T-cell (primary cell): Measurements from ENCODE around the gene POLR2A. TPM values are rescaled to one million over a fixed set of nuclear protein-coding genes. Genes with fewer than 3 reads are reported as not detected.

ENCODE experiments used
- ATAC-seq, 4 experiments: fragments of 200-7000 bp in 3 of 4; fragments of 150-1000 bp in 1 of 4; cut with Tn5 transposase; replicated peaks in 1 of 4; 1 replicate in 3 of 4; 2 replicates in 1 of 4; pipeline ENCODE4 v1.10.0; 2021; ENCODE audit warnings: moderate library complexity in 3 of 4, mild to moderate bottlenecking in 2 of 4, moderate number of reproducible peaks in 1 of 4
- CTCF ChIA-PET, 2 donors: fragments of 300-600 bp; sonication (Branson Sonifier 250); formaldehyde crosslinking; loops; one replicate each; lab custom pipeline; 2022; ENCODE audit warnings: antibody characterized with exemption in 2 of 2; lab: Charles Lee
- POLR2A ChIA-PET, 2 donors: fragments of 300-600 bp; sonication (Branson Sonifier 250); formaldehyde crosslinking; loops; one replicate each; lab custom pipeline; 2022; ENCODE audit warnings: antibody characterized with exemption in 2 of 2; lab: Charles Lee
- DNase-seq, 35 experiments: peaks; one replicate each; pipeline versions ENCODE4 v3.0.0 to v3.0.0-alpha.2; 2013 to 2023
- H3K27ac ChIP-seq: one replicate; pipeline ENCODE4 v1.5.1; 2013; ENCODE audit warnings: low read length
- H3K27me3 ChIP-seq, 2 experiments: replicated peaks in 1 of 2; 1 replicate in 1 of 2; 2 replicates in 1 of 2; pipeline versions ENCODE4 v1.6.1 to v1.7.0; 2013; ENCODE audit warnings: low read length in 1 of 2, mixed read lengths in 1 of 2; ENCODE audit not compliant: control insufficient read depth in 2 of 2, insufficient read depth in 2 of 2; ENCODE audit errors: extremely low read depth in 1 of 2
- H3K36me3 ChIP-seq, 2 donors: 1 replicate in 1 of 2; 2 replicates in 1 of 2; pipeline versions ENCODE4 v1.6.1 to v1.7.0; 2013; ENCODE audit warnings: low read length in 1 of 2; ENCODE audit not compliant: control insufficient read depth in 2 of 2, insufficient read depth in 1 of 2; ENCODE audit errors: extremely low read depth in 1 of 2
- H3K4me1 ChIP-seq, 2 experiments: 1 replicate in 1 of 2; 2 replicates in 1 of 2; pipeline versions ENCODE4 v1.6.1 to v1.7.0; 2013; ENCODE audit warnings: low read length in 2 of 2, mixed read lengths in 1 of 2; ENCODE audit not compliant: insufficient read depth in 2 of 2, control insufficient read depth in 1 of 2; ENCODE audit errors: extremely low read depth in 1 of 2
- H3K4me3 ChIP-seq, 2 donors: 1 replicate in 1 of 2; 2 replicates in 1 of 2; pipeline versions ENCODE4 v1.5.1 to v1.7.0; 2013; ENCODE audit warnings: mild to moderate bottlenecking in 2 of 2, low read length in 1 of 2, moderate library complexity in 1 of 2; ENCODE audit not compliant: control insufficient read depth in 1 of 2; ENCODE audit errors: extremely low read depth in 1 of 2
- H3K9me3 ChIP-seq: 2 replicates; pipeline ENCODE4 v1.7.0; 2013
- H3K27ac Mint-ChIP-seq, 2 donors: one replicate each; pipeline ENCODE4 v1.8.0; 2020 to 2021; ENCODE audit warnings: mild to moderate bottlenecking in 2 of 2, mixed read lengths in 2 of 2
- H3K27me3 Mint-ChIP-seq, 2 donors: one replicate each; pipeline ENCODE4 v1.8.0; 2021 to 2022; ENCODE audit warnings: mixed read lengths in 2 of 2
- H3K36me3 Mint-ChIP-seq: one replicate; pipeline ENCODE4 v1.8.0; 2021; ENCODE audit warnings: mixed read lengths
- H3K4me1 Mint-ChIP-seq, 3 donors: one replicate each; pipeline ENCODE4 v1.8.0; 2020 to 2022; ENCODE audit warnings: mixed read lengths in 3 of 3, mild to moderate bottlenecking in 1 of 3
- H3K4me3 Mint-ChIP-seq, 3 donors: one replicate each; pipeline ENCODE4 v1.8.0; 2020 to 2022; ENCODE audit warnings: mild to moderate bottlenecking in 3 of 3, mixed read lengths in 3 of 3, moderate library complexity in 3 of 3
- H3K9me3 Mint-ChIP-seq, 3 donors: one replicate each; pipeline ENCODE4 v1.8.0; 2020 to 2022; ENCODE audit warnings: mixed read lengths in 3 of 3
- WGBS: methylation state at CpG from one replicate; pipeline ENCODE4 v1.1.5; 2013; ENCODE audit warnings: missing lambda C conversion rate; ENCODE audit not compliant: insufficient coverage; 5-methylcytosine and 5-hydroxymethylcytosine counted together
- total RNA-seq, 35 experiments: library from RNA in 6 of 35; stranded (reverse) in 6 of 35; fragments of 120-200 nt in 1 of 35; gene quantifications; one replicate each; pipeline versions ENCODE4 v1.2.1 to v1.2.4 and lab custom pipeline; 2013 to 2026

Gene POLR2A
- total RNA-seq, 5 donors from 2014 or later (not counting 1 experiment from before 2014, with no cell fraction given), result 198 to 444 (median 212) TPM

DNA sequence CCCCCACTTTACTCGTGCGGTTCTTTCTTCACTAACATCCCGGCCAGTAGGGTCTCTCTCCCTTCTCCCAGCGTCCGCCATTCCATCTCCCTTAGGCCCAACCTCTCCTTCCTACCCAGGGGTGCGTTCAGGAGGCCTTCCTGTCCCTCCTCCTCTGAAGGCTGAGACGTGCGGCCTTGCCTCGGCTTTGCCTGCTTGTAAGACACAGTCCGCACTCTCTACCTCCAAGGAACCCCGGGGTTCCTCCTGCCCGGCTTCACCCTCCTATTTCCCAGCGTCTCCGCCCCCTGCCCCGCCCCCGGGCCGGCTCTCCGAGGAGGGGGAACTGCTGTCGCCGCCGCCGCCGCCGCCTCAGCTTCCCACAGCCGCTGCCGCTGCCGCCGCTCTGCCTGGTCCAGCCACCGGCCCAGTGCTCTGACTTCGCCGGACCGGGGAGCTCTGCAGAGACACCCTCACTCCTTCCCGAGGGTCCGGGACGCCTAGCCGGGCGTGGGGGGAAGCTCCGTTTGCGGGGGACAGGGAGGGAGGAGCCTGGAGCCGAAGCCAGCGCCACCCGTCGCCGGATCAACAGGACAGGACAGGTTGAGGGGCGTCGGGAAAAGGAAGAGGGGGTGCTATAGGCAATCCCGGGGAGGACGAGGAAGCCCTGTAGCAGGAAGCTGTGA, 46.1 kb upstream of the POLR2A start:
- peak in 32 of 35 experiments; percentile 17 to 69 (median 45) for DNase-seq
- peaks cover 23 to 40% of the 10 kb centered on the region in 2 donors for H3K27me3 Mint-ChIP-seq

DNA sequence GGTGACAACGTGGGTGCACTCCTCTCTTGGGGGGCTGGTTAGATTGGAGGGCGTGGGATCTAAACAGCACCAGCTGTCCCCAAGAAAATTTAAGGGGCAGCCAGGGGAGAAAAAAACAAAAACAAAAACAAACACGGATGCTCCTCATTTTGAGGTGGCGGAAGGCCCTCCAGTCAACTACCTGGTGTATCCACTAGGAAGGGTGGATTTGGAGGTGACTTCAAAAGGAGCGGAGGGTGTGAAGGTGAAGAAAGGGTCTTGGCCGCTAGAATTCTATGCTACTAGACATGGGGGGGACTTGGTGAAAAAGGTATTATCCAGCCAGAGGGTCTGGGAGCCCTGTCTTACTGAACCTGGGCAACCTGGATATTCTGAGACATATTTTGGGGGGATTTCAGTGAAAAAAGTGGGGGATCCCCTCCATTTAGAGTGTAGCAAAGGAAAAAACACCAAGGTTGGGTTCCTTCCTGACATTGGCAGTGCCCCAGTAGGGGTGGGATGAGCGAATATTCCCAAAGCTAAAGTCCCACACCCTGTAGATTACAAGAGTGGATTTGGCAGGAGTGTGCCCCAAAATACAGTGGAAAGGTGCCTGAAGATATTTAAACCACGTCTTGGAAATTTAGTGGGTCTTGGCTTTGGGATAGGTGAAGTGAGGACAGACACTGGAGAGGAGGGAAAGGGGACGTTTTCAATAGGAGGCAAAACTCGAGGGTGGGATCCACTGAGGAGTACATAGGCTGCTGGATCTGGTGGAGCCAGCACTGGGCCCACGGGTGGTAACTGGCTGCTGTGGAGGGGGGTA, 45.3 kb upstream of the POLR2A start:
- H3K9me3 Mint-ChIP-seq, result no peaks in the 10 kb centered on the region
- Histone ChIP-seq H3K36me3 (no peaks in the 10 kb centered on the region), H3K9me3 (no peaks in the 10 kb centered on the region), H3K4me1 (peaks cover 13 to 58% of the 10 kb centered on the region in 2 experiments), H3K27me3 (peaks cover 0 to 63% of the 10 kb centered on the region in 2 experiments), H3K27ac (no peak overlapping the region), H3K4me3 (peak overlapping the region in 1 of 2 donors; percentile 46)
- H3K27me3 Mint-ChIP-seq, result peaks cover 29 to 48% of the 10 kb centered on the region in 2 donors
- DNase-seq, result no peak
- no peak for ATAC-seq
- peak overlapping the region in 1 of 2 donors; percentile 36 for H3K27ac Mint-ChIP-seq
- ChIA-PET POLR2A (no interaction called here), CTCF (interaction anchor here in 1 of 2 donors (0.5 kb wide), 1 partner anchor 122 kb away, joined by 3 read pairs; no protein-coding TSS in a partner anchor)
- no peaks in the 10 kb centered on the region for H3K36me3 Mint-ChIP-seq
- H3K4me1 Mint-ChIP-seq, result peaks cover 41 to 48% (median 48%) of the 10 kb centered on the region in 3 donors
- peak overlapping the region; percentile 61 to 96 (median 73) for H3K4me3 Mint-ChIP-seq
- WGBS, result 53% methylated on average over 5 of the region's 11 CpGs

More for the DNA sequence above, 46.1 kb upstream of the POLR2A start:
- H3K27ac Mint-ChIP-seq, result no peak overlapping the region
- POLR2A ChIA-PET, result no interaction called here
- Histone ChIP-seq H3K27ac (no peak overlapping the region), H3K4me3 (peak overlapping the region in 1 of 2 donors; percentile 46), H3K36me3 (no peaks in the 10 kb centered on the region), H3K9me3 (no peaks in the 10 kb centered on the region), H3K27me3 (peaks cover 0 to 56% of the 10 kb centered on the region in 2 experiments), H3K4me1 (peaks cover 13 to 58% of the 10 kb centered on the region in 2 experiments)
- peaks cover 41 to 48% (median 48%) of the 10 kb centered on the region in 3 donors for H3K4me1 Mint-ChIP-seq
- CTCF ChIA-PET, result interaction anchor here in 1 of 2 donors (0.5 kb wide), 1 partner anchor 123 kb away, joined by 3 read pairs; no protein-coding TSS in a partner anchor
- H3K36me3 Mint-ChIP-seq, result no peaks in the 10 kb centered on the region
- ATAC-seq, result no peak
- H3K4me3 Mint-ChIP-seq, result peak overlapping the region; percentile 61 to 96 (median 73)
- 29% methylated on average over 43 of the region's 48 CpGs for WGBS
- H3K9me3 Mint-ChIP-seq, result no peaks in the 10 kb centered on the region

DNA sequence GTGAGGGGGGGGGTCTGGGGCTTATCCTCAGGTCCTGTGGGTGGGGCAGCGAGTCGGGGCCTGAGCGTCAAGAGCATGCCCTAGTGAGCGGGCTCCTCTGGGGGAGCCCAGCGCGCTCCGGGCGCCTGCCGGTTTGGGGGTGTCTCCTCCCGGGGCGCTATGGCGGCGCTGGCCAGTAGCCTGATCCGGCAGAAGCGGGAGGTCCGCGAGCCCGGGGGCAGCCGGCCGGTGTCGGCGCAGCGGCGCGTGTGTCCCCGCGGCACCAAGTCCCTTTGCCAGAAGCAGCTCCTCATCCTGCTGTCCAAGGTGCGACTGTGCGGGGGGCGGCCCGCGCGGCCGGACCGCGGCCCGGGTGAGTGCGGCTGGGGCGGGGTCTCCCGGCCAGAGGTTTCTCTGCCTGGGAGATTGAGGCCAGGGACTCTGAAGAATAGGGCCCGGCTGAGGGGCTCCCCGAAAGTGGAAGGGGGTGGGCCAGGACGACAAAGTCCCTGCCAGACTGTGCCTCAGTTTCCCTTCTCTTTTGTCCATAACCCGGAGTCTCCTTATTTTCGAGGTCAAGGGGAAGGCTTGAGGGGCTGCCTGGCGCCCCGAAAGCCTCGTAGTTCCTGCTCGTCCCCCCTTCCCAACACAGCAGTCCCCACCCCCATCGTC, 44.6 kb upstream of the POLR2A start, which contains the start of gene FGF11:
FGF11 (plus strand) TSS at position 51 of the 651 bp plus-strand sequence; CDS start at position 160, 109 bp downstream.
- H3K36me3 ChIP-seq, result no peaks in the 10 kb centered on the region
- peaks cover 13 to 59% of the 10 kb centered on the region in 2 experiments for H3K4me1 ChIP-seq
- peak within 1 kb of the TSS in 1 of 2 donors; percentile 55 for H3K27ac Mint-ChIP-seq
- no peaks in the 10 kb centered on the region for H3K9me3 ChIP-seq
- no peaks in the 10 kb centered on the region for H3K36me3 Mint-ChIP-seq
- H3K27me3 ChIP-seq, result peaks cover 0 to 70% of the 10 kb centered on the region in 2 experiments
- CTCF ChIA-PET, result interaction anchor here in 1 of 2 donors (0.7 to 0.9 kb wide), 3 partner anchors 103 to 135 kb away, joined by 3 to 4 read pairs (median 3); partner anchors contain the start of genes ACAP1 and TNFSF12
- POLR2A ChIA-PET, result no interaction called here
- 9% methylated on average over 44 of the region's 50 CpGs for WGBS
- DNase-seq (no peak), ATAC-seq (no peak)
- H3K4me1 Mint-ChIP-seq, result peaks cover 43 to 50% (median 48%) of the 10 kb centered on the region in 3 donors
- H3K9me3 Mint-ChIP-seq, result no peaks in the 10 kb centered on the region
- H3K27ac ChIP-seq, result no peak within 1 kb of the TSS
- H3K27me3 Mint-ChIP-seq, result peaks cover 32 to 54% of the 10 kb centered on the region in 2 donors
- peak within 1 kb of the TSS; percentile 31 to 57 for H3K4me3 ChIP-seq
- H3K4me3 Mint-ChIP-seq, result peak within 1 kb of the TSS; percentile 65 to 96 (median 75)

DNA sequence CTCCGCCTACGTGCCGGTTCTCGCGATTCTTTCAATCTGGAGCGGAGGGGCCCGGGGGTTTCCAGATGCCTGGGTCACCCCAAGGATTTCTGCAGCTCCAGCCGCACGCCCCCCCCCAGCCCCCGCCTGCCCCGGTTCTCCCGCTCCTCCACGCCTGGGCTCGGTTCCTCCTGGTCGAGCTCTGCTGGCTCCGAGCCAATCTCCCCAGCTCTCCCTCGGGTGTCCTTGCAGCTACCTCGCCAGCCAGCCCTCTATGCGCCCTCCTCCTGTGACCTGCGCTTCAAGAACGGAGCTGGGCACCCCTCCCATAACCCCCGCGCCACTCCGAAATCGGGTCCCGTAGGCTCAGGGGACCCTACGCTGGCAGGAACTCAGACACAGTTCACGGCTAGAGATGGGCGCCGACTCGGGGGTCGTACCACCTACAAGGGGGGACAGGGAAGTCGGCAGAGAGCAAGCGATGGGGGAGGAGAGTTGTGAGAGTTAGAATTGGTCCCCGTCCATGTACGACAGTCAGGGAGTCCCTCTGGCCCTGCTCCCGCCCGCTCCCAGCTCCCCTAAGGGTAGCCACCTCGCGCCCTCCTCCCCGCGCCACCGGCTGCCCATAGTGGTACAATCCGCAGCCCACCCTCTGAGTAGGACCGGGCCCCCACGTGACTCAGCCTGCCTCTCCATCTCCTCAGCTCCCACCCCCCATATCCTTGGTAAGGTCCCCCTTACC, 43.9 kb upstream of the POLR2A start:
- WGBS, result 7% methylated on average over 32 of the region's 46 CpGs
- DNase-seq, result peak in 10 of 35 experiments; percentile 12 to 49 (median 22)
- H3K36me3 ChIP-seq, result no peaks in the 10 kb centered on the region
- Mint-ChIP-seq H3K27me3 (peaks cover 32 to 58% of the 10 kb centered on the region in 2 donors), H3K27ac (peak overlapping the region in 1 of 2 donors; percentile 55), H3K9me3 (no peaks in the 10 kb centered on the region), H3K36me3 (no peaks in the 10 kb centered on the region), H3K4me1 (peaks cover 45 to 51% (median 47%) of the 10 kb centered on the region in 3 donors), H3K4me3 (peak overlapping the region; percentile 65 to 89 (median 75))
- POLR2A ChIA-PET, result interaction anchor here in 1 of 2 donors (0.6 kb wide), 1 partner anchor 30 kb away, joined by 7 read pairs; no protein-coding TSS in a partner anchor
- H3K4me3 ChIP-seq, result peak overlapping the region; percentile 31 to 57
- no peaks in the 10 kb centered on the region for H3K9me3 ChIP-seq
- H3K27ac ChIP-seq, result no peak overlapping the region
- H3K4me1 ChIP-seq, result peaks cover 13 to 61% of the 10 kb centered on the region in 2 experiments
- H3K27me3 ChIP-seq, result peaks cover 0 to 77% of the 10 kb centered on the region in 2 experiments
- CTCF ChIA-PET, result interaction anchor here in 1 of 2 donors (0.7 to 1.6 kb wide), 4 partner anchors 74 to 136 kb away, joined by 3 to 10 read pairs (median 4); partner anchors contain the start of genes ACAP1 and TNFSF12
- no peak for ATAC-seq

DNA sequence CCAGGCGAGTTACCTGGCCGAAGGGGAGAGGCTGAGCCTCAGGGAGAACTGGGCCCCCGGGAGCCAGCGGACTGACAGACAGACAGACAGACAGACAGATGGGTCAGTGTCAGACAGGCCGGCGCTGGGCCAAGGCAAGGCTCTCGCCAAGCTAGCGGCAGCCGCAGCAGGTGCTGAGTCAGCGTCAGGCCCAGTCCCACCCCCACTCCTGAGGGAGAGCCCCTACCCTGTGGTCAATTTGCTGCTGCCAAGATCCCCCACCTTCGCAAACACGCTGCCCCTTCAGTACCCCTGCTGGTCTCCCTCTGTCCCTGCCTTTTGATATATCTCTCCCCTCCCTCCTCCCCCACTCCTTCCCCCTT, 43.4 kb upstream of the POLR2A start:
- H3K36me3 Mint-ChIP-seq, result no peaks in the 10 kb centered on the region
- peaks cover 36 to 63% of the 10 kb centered on the region in 2 donors for H3K27me3 Mint-ChIP-seq
- Histone ChIP-seq H3K4me3 (peak overlapping the region in 1 of 2 donors; percentile 57), H3K9me3 (no peaks in the 10 kb centered on the region), H3K36me3 (no peaks in the 10 kb centered on the region), H3K4me1 (peaks cover 13 to 64% of the 10 kb centered on the region in 2 experiments), H3K27me3 (peaks cover 0 to 83% of the 10 kb centered on the region in 2 experiments), H3K27ac (no peak overlapping the region)
- ChIA-PET POLR2A (interaction anchor here (0.6 to 1.0 kb wide), 5 partner anchors 40 to 120 kb away, joined by 3 to 8 read pairs (median 5); partner anchors contain the start of gene SLC35G6 (in 1 of the 2)), CTCF (interaction anchor here (0.7 to 1.6 kb wide), 3 partner anchors 10 to 74 kb away, joined by 4 to 10 read pairs (median 5); no protein-coding TSS in a partner anchor)
- DNase-seq (no peak), ATAC-seq (no peak)
- peak overlapping the region in 1 of 3 donors; percentile 89 for H3K4me3 Mint-ChIP-seq
- peaks cover 48 to 55% (median 50%) of the 10 kb centered on the region in 3 donors for H3K4me1 Mint-ChIP-seq
- WGBS, result 22% methylated on average over 9 of the region's 12 CpGs
- no peaks in the 10 kb centered on the region for H3K9me3 Mint-ChIP-seq
- no peak overlapping the region for H3K27ac Mint-ChIP-seq
